ENCODE measurements around the gene CBX3.
A peak's percentile ranks its signal among the peaks of the same experiment; 100 is the strongest.
"Not testable (repeated sequence)": the region's sequence is repeated elsewhere in the genome, so short reads cannot be mapped to it uniquely, and the experiment has no call there.

CBX3 gene

DNA sequence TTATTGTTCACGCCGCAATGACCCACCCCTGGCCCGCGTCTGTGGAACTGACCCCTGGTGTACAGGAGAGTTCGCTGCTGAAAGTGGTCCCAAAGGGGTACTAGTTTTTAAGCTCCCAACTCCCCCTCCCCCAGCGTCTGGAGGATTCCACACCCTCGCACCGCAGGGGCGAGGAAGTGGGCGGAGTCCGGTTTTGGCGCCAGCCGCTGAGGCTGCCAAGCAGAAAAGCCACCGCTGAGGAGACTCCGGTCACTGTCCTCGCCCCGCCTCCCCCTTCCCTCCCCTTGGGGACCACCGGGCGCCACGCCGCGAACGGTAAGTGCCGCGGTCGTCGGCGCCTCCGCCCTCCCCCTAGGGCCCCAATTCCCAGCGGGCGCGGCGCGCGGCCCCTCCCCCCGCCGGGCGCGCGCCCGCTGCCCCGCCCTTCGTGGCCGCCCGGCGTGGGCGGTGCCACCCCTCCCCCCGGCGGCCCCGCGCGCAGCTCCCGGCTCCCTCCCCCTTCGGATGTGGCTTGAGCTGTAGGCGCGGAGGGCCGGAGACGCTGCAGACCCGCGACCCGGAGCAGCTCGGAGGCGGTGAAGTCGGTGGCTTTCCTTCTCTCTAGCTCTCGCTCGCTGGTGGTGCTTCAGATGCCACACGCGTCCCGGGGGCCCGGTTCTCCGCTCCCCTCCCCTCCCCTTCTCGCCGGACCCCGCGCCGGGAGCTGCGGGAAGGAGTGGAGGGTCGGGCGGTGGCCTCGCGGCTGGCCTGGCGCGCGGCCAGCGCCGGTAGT is at the start of gene CBX3:
TSS of gene CBX3 (plus strand) at position 499 of the 772 bp plus-strand sequence. CDS start 1,254 bp downstream, outside the sequence.
- peak; percentile 97 for DNase-seq

DNA sequence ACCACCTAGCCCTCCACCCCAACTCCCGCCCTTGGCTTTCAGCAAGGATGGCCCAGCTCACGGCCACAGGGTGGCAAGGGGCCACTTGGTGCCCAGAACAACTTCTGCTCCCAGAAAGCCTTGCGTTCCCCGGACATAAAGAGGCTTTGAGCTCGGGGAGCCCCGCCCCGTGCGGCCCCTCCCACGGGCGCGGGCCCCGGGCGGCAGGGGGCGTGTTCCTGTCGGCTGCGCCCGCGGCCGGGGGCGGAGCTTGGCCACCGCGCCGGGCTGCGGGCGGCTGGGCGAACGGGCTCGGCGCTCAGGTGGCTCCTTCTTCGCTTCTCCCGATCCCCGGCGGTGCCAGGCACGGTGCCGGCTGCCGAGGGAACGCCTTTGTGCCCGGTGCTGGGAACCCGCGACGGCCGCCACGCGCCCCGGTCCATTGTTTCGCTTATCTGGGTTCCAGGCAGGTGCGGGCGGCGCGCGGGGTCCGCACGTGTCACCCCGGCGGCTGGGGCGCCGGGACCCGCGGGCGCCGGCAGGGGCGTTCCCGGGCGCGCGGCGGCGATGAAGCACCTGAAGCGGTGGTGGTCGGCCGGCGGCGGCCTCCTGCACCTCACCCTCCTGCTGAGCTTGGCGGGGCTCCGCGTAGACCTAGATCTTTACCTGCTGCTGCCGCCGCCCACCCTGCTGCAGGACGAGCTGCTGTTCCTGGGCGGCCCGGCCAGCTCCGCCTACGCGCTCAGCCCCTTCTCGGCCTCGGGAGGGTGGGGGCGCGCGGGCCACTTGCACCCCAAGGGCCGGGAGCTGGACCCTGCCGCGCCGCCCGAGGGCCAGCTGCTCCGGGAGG is 49.4 kb upstream of the CBX3 start, which contains the start of gene NFE2L3:
TSS of gene NFE2L3 (plus strand) at position 246 of the 829 bp plus-strand sequence. CDS start at position 547, 301 bp downstream.
- peak; percentile 90 for DNase-seq

DNA sequence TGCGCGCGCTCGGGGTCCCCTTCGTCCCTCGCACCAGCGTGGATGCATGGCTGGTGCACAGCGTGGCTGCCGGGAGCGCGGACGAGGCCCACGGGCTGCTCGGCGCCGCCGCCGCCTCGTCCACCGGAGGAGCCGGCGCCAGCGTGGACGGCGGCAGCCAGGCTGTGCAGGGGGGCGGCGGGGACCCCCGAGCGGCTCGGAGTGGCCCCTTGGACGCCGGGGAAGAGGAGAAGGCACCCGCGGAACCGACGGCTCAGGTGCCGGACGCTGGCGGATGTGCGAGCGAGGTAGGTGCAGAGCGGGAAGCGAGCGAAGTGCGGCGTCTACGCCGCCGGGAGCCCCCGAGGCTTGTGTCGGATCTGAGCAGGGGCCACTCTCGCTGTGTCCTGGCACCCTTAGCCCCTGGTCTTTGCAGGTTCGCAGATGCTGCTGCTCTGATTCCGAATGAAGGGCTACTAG is 48.7 kb upstream of the CBX3 start:
- peak; percentile 34 for DNase-seq

DNA sequence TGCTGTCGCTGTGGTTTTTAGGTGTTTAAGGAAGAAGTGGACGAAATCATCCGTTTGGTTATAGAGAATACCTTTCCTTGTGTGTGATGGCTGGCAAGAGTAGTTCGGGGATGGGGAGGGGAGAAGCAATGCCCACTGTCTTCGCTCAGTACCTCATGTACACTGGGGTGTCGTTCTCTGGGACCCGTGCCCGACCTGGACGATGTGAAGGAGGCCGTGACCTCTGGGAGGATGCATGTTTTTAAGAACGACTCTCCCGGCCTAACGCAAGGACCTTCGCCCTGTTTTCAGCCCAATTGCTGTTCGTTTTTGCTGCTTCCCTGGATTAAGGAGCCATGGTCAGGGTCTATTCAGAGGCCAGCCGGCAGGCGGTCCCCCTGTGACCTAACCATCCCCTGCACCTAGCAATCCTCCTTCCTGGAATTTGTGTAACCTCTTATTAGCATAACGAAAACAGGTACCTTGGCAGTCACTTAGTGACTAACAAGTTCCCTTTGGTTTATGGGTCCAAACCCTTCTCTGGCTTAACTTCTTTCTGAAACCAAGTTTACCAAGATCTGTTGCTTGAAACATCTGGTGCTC is 48.2 kb upstream of the CBX3 start:
- DNase-seq, result peak; percentile 12

DNA sequence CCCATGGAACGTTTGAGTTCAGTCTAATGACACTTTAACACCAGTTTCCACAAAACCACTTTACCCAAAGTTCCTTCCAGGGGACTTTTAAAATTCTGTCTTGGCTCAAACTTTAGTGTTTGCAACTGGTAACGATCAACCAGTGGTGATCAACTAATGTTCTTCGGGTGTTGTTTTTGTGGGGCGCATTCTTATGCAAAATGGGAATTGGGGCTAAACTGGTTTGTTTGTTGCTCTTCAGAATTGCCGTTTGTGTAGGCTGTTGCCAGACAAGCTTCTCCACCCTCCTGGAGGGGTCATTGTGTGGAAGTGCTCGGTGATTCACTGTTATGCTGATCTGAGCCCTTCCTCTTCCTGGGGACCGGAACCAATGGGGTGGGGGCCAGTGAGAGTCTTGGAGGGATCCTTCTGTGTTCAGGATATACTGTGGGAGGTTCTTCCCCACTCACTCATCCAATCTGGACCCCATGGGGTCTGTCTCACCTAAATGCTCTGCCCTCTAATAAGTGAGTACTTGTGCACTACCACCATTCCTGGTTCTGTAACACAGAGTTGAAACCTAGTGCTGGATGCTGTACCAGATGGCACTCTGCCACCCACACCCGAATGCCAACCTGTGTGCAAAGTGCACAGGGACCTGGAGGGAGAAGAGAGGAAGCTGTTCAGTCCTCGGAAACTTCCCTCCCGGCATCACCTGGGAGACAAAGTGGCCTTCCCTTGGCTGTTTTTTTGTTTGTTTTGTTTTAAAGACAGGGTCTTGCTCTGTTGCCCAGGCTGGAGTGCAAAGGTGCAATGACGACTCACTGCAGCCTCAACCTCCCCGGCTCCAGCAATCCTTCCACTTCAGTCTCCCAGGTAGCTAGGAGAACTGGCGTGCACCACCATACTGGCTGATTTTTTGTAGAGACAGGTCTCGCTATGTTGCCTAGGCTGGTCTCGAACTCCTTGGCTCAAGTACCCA is 47.4 kb upstream of the CBX3 start:
- DNase-seq, result no peak

DNA sequence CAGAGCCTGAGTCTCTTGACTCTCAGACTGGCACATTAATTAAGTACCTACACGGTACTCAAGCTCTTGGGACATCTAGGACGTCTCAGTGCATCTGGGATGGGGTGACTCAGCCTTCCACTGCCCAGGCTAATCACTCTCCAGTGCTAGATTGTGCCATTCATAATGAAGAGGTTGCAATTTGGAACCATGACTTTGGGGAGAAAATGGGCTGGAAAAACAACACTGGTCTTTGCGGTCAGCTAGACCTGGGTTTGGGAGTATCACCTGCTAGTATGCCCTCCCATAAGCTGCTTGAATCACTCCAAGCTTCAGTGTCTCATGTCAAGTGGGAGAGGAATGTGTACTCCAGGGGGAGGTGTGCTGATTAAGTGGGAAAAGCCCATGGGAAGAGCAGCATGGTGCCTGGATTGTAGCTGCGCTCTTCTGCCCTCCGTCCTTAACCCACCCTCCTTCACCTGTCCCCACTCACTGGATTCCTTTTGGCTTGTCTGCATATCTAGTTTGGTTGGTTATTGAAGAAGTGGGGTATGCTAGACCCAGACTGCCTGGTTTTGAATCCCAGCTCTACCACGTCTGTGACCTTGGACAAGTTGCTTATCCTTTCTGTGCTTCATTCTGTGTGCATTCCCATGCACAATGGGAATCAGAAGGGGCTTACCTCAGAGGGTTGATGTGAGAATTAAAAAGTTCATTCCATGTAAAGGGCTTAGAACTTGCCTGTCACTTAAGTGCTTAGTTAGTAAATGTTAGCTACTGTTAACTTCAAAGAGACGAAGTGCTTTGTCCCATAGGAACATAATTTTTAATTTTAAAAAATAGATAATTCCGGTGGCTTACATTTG is 45.8 kb upstream of the CBX3 start:
- DNase-seq, result no peak

DNA sequence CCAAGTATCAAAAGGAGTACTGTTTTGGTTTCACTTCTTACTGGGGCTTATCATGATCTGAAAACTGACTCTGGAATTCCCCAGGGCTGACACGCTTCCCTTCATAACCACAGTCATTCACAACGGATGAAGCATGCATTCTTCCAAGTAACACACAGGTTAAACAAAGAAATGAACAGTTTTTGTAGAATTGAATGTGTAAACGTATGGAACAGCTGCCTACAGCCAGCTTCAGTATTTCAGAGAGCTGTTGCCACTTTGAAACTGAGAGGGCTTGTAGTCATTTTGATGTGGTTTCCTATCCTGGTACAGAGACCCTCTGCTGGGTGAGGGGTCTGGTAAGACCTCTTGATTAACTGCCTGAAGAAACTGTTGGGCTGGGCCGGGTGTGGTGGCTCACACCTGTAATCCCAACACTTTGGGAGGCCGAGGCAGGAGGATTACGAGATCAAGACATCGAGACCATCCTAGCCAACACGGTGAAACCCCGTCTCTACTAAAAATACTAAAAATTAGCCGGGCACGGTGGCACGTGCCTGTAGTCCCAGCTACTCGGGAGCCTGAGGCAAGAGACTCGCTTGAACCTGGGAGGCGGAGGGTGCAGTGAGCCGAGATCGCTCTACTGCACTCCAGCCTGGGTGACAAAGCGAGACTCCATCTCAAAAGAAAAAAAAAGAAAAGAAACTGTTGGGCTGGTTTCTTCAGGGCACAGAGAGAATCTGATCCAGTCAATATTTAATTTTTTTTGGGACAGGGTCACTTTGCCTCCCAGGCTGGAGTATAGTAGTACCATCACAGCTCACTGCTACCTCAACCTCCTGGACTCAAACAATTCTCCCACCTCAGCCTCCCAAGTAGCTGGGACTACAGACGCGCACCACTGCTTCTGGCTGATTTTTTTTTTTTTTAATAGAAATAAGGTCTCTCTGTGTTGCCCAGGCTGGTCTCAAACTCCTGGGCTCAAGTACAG is 44.8 kb upstream of the CBX3 start:
- DNase-seq, result no peak

DNA sequence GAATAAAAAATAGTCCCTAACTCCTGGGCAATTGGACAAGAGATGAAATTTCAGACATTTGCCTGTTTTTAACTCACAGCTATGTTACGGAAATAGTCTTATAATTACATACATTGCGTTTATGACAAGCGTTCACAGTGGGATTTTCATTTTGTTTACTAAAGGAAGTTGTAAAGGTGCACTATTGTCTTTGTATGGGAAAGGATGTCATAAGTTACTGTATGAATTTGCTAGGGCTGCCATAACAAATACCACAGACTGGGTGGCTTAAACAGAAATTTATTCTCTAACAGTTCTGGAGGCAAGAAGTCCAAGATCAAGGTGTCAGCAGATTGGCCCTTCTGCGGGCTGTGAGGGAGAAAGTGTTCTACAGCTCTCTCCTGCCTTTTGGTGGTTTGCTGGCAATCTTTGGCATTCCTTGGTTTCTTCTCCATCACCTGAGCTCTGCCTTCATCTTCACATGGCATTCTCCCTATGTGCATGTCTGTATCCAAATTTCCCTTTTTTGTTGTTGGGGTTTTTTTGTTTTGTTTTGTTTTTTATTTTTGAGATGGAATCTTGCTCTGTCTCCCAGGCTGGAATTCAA is 43.9 kb upstream of the CBX3 start:
- DNase-seq, result peak; percentile 31

DNA sequence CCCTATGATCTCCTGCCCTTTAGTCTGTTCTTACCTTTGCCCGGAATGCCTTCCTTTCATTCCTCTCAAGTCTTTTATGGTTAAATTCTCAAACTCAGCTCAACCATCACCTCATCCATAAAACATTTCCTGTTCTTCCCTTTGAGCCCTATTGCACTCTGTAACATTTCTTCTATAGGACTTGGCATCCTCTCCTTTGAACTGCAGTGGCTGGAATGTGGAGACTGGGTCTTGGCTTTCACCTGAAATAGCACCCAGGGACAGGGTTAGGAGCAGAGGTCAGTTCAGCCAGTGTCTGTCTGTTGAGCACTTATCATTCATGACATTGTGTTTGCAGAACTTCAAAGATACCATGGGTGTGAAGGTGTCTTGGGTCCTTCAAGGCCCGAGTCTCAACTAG is 42.3 kb upstream of the CBX3 start:
- DNase-seq, result no peak

DNA sequence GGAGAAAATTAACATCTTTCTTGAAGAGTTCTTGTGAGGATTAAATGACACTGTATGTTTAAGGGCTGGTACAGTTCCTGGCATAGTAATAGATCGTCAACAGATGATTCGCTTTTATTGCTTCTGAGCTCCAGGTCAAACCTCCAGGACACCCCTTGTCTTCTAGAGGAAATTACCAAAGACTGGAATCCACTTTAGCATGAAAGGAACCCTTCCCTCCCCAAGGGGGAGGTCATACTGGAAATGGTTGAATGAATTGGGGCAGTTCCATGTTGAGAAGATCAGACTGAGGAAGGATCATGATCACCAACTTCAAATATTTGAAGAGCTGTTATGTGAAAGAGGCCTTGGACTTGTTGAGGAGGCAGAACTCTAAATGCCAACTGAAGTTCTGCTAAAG is 40.6 kb upstream of the CBX3 start:
- DNase-seq, result no peak

DNA sequence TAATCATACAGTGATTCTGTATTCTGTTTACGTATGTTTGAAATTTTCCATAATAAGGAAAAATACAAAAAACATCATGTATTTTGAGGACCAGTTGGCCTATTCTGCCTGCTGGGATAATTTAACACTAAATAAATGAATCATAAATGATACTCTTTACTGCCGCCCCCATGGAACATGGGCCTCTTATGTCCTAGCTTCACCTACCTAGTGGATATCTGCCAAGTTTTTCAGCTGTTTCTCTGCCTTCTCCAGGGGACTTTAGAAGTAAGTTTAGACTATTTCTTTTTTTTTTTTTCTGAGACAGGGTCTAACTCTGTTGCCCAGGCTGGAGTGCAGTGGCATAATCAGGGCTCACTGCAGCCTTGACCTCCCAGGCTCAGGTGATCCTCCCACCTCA is 39.1 kb upstream of the CBX3 start:
- no peak for DNase-seq

DNA sequence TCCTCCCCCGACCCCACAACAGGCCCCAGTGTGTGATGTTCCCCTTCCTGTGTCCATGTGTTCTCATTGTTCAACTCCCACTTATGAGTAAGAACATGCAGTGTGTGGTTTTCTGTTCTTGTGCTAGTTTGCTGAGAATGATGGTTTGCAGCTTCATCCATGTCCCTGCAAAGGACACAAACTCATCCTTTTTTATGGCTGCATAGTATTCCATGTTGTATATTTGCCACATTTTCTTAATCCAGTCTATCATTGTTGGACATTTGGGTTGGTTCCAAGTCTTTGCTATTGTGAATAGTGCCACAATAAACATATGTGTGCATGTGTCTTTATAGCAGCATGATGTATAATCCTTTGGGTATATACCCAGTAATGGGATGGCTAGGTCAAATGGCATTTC is 37.7 kb upstream of the CBX3 start:
- not testable (repeated sequence) for DNase-seq

DNA sequence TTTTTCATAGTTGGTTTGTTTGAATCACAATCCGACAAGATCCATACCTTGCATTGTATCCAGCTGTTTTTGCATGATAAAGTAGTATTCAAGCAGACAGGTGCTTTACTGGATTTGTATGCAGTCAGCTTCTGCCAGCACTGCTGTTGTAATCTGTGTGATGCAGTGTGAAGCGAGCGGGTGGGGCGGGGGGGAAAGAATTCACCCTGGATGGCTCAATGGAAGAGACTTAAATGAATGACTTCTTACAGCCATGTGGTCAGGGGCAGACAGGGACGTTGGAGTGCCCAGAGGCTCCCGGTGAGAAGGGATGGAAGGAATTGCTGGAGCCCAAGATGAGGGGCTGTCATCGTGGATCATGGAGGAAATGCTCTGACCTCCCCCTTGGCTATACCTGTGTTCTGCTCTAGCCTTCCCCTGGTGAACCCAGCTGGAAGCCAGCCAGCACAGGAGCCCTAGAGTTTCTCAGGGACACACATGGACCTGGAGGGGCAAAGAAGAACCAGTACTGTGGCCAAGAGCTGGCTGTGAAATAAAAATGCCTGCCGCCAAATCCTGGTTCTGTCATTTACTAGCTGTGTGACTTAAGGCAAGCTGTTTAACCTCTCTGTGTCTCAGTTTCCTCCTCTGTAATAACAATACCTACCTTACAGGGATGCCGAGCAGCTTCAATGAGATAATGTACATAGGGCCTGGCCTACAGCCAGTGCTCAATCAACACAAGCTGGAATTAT is 35.4 kb upstream of the CBX3 start:
- peak; percentile 32 for DNase-seq

DNA sequence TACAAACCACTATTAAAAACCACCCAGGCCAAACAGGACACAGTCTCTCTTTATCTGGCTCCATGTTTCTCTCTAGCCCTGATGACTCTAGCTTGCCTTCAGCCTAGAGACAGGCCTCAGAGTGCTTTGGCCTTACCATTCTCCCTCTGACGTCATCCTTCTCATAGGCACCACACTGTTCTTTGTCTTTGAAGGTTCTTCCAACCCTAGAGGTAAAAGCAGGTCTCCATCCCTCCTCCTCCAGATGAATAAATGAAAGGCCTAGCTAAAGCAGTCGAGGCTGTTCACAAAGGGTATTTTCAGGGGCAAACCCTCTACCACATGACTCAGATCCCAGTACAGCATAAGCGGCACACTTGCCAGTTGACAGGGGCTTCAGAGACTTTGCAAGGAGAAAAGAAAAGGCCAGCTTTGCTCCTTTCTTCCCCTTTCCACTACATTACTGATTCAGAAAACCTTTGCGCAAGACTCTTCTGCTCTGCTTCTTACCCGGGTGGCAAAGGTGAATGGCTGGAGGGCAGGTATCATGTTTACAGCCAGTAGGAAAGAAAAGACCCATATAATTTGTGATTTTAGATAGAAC is 34.8 kb upstream of the CBX3 start:
- DNase-seq, result peak; percentile 16

DNA sequence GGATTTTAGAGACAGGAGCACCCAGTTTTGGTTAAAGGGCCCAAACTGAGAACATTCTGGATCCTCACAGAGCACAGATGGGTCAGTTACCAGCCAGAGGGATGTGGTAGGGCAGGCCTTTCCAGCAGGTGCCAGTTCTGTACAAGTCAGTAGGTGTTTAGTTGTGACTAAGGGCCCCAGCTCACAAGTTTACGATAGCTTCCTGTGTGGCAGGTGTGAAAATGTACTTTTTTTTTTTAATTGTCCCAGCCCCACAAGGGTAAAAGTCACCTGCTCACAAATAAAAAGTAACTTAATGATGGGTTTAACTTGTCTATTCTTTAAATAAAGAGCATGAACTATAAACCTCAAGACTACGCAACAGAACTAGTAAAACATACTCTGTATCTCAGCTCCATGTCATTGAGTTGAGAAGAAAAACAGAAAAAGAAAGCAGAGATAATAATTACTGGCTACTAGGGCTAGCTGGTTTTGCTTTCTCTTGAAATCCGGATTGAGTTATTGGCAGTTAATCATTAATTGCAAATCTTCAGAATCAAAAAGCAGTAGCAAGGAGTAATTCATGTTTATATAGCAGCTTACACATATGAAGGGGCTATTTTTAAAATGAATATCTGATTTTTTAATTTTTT is 34.1 kb upstream of the CBX3 start:
- peak; percentile 26 for DNase-seq

DNA sequence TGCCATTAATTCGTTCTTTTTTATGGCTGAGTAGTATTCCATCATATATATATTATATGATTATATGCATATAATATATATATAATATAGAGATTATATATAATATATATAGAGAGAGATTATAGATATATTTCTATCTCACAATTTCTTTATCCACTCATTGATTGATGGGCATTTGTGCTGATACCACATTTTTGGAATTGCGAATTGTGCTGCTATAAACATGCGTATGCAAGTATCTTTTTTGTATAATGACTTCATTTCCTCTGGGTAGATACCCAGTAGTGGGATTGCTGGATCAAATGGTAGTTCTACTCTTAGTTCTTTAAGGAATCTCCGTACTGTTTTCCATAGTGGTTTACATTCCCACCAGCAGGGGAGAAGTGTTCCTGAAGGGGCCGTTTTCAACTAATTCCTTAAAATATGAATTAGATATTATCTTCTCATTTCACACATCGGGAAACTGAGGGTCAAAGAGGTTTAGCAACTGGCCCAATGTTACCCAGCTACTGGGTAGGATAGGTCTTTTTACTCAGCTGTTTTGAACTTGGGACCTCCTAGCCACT is 33.0 kb upstream of the CBX3 start:
- no peak for DNase-seq

DNA sequence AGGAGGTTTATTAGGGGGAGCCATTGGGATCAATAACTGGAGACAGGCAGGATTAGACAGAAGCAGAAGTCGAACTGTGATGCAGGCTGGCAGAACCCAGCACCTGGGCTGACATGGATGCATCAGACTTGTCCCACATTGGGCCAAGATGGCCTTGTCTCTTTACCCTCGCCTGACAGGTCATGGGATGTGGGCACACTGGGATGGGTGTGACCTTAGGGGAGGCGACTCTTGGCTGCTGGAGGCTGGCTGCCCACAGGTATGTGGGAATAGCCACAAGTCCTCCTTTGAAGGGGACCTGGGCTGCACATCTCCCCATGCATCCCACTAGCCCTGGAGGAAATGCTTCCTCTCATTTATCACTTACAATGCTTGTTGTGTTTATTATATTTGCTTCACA is 32.3 kb upstream of the CBX3 start:
- DNase-seq, result no peak

DNA sequence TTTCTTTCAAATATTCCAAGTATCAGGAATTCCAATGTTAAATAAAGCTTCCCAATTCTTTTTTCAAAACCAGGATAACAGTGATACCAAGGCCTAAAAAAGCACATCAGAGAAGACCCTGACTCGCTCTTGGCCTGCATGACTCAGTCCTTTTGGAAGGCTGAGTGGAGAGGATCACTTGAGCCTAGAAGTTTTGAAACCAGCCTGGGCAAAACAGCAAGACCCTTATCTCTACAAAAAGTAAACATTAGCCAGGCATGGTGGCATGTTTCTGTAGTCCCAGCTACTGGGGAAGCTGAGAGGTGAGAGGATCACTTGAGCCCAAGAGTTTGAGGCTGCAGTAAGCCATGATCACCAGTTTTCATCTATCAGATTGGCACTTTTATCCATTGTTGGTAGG is 30.9 kb upstream of the CBX3 start:
- no peak for DNase-seq
